B cell (primary cell): Measurements from ENCODE around the gene SCGB1D1. TPM values are rescaled to one million over a fixed set of nuclear protein-coding genes. Genes with fewer than 3 reads are reported as not detected.

Source experiments
- ATAC-seq: fragments of 200-7000 bp; cut with Tn5 transposase; one replicate; pipeline ENCODE4 v1.10.0; 2021; ENCODE audit warnings: low read depth, mild to moderate bottlenecking, moderate number of reproducible peaks, moderate library complexity
- CTCF ChIA-PET: fragments of 350-600 bp; sonication (Branson Sonifier 250); formaldehyde crosslinking; loops from one replicate; lab custom pipeline; 2021; ENCODE audit warnings: antibody characterized with exemption, inconsistent platforms; lab: Charles Lee
- POLR2A ChIA-PET: fragments of 350-600 bp; sonication (Branson Sonifier 250); formaldehyde crosslinking; loops from one replicate; lab custom pipeline; 2021; ENCODE audit warnings: antibody characterized with exemption; lab: Charles Lee
- DNase-seq: peaks from one replicate; pipeline ENCODE4 v3.0.0; 2013
- H2AFZ ChIP-seq: 2 replicates; pipeline ENCODE4 v1.6.1; 2012; ENCODE audit warnings: mild to moderate bottlenecking, low read depth, low read length; ENCODE audit not compliant: insufficient read depth, poor library complexity, severe bottlenecking
- H3K27ac ChIP-seq, 2 donors: 1 replicate in 1 of 2; 2 replicates in 1 of 2; pipeline ENCODE4 v1.5.1; 2012 to 2013; ENCODE audit warnings: low read length in 2 of 2, mild to moderate bottlenecking in 2 of 2, moderate library complexity in 1 of 2
- H3K27me3 ChIP-seq, 4 experiments: fragments of 200-600 bp in 1 of 4; sonication (generic) in 1 of 4; replicated peaks in 1 of 4; 1 replicate in 2 of 4; 2 replicates in 2 of 4; pipeline versions ENCODE4 v1.6.1 to v1.7.0; 2013 to 2016; ENCODE audit warnings: low read length in 3 of 4, mild to moderate bottlenecking in 2 of 4, mixed read lengths in 1 of 4, moderate library complexity in 1 of 4; ENCODE audit not compliant: insufficient read depth in 4 of 4, control insufficient read depth in 3 of 4; ENCODE audit errors: control extremely low read depth in 1 of 4
- H3K36me3 ChIP-seq, 2 experiments: replicated peaks in 1 of 2; 1 replicate in 1 of 2; 2 replicates in 1 of 2; pipeline versions ENCODE4 v1.6.1 to v1.7.1; 2013; ENCODE audit warnings: low read length in 1 of 2; ENCODE audit not compliant: insufficient read depth in 2 of 2, control insufficient read depth in 1 of 2; ENCODE audit errors: control extremely low read depth in 1 of 2, extremely low read depth in 1 of 2
- H3K4me1 ChIP-seq, 2 donors: fragments of 200-600 bp in 1 of 2; sonication (generic) in 1 of 2; 1 replicate in 1 of 2; 2 replicates in 1 of 2; pipeline versions ENCODE4 v1.5.1 to v1.6.1; 2013 to 2017; ENCODE audit warnings: low read length in 2 of 2; ENCODE audit not compliant: control insufficient read depth in 2 of 2, insufficient read depth in 2 of 2
- H3K4me2 ChIP-seq: replicated peaks from 2 replicates; pipeline ENCODE3; 2012; ENCODE audit warnings: mild to moderate bottlenecking, low read depth, low read length; ENCODE audit not compliant: poor library complexity, severe bottlenecking
- H3K4me3 ChIP-seq, 5 experiments: fragments of 200-600 bp in 1 of 5; sonication (generic) in 1 of 5; 1 replicate in 3 of 5; 2 replicates in 2 of 5; pipeline versions ENCODE4 v1.5.1 to v1.7.0; 2011 to 2016; ENCODE audit warnings: low read length in 4 of 5, mild to moderate bottlenecking in 4 of 5, low read depth in 2 of 5, control low read depth in 1 of 5, moderate library complexity in 1 of 5; ENCODE audit not compliant: insufficient read depth in 1 of 5; ENCODE audit errors: control extremely low read depth in 1 of 5, extremely low read depth in 1 of 5
- H3K79me2 ChIP-seq: fragments of 200-600 bp; sonication (generic); one replicate; pipeline ENCODE4 v1.6.0; 2016; ENCODE audit warnings: low read length; ENCODE audit not compliant: control insufficient read depth, insufficient read depth
- H3K9ac ChIP-seq: fragments of 200-600 bp; sonication (generic); 2 replicates; pipeline ENCODE4 v1.6.1; 2017; ENCODE audit warnings: mild to moderate bottlenecking, low read length, moderate library complexity
- H3K9me3 ChIP-seq, 3 donors: one replicate each; pipeline versions ENCODE4 v1.6.1 to v1.7.1; 2013; ENCODE audit warnings: low read length in 2 of 3; ENCODE audit not compliant: control insufficient read depth in 2 of 3, insufficient read depth in 1 of 3; ENCODE audit errors: control extremely low read depth in 1 of 3
- H4K20me1 ChIP-seq: 2 replicates; pipeline ENCODE4 v1.6.0; 2012; ENCODE audit warnings: mild to moderate bottlenecking, low read length; ENCODE audit not compliant: insufficient read depth, control insufficient read depth, poor library complexity, severe bottlenecking
- H3K27ac Mint-ChIP-seq: one replicate; pipeline ENCODE4 v1.8.0; 2021; ENCODE audit warnings: mixed read lengths
- H3K27me3 Mint-ChIP-seq: one replicate; pipeline ENCODE4 v1.8.0; 2021; ENCODE audit warnings: mixed read lengths
- H3K4me1 Mint-ChIP-seq: one replicate; pipeline ENCODE4 v1.8.0; 2021; ENCODE audit warnings: mixed read lengths
- H3K4me3 Mint-ChIP-seq: one replicate; pipeline ENCODE4 v1.8.0; 2021; ENCODE audit warnings: mixed read lengths
- H3K9me3 Mint-ChIP-seq: one replicate; pipeline ENCODE4 v1.8.0; 2022; ENCODE audit warnings: mixed read lengths; ENCODE audit not compliant: insufficient read depth
- CTCF ChIP-seq: fragments of 200-600 bp; IDR thresholded peaks from one replicate; pipeline ENCODE4 v1.8.0; 2022; ENCODE audit warnings: antibody characterized with exemption, mild to moderate bottlenecking
- EZH2 ChIP-seq: IDR thresholded peaks from 2 replicates; pipeline ENCODE4 v1.6.1; 2012; ENCODE audit warnings: borderline replicate concordance, low read depth, mild to moderate bottlenecking, moderate library complexity, low read length; ENCODE audit not compliant: insufficient read depth, poor library complexity, severe bottlenecking
- WGBS: methylation state at CpG from one replicate; pipeline ENCODE4 v1.1.5; 2013; ENCODE audit warnings: missing lambda C conversion rate; ENCODE audit not compliant: insufficient coverage; 5-methylcytosine and 5-hydroxymethylcytosine counted together
- intact Hi-C: fragments of 100-400 bp; cut with micrococcal nuclease; formaldehyde crosslinking; loops from one replicate; pipeline ENCODE4 v1.10.0; 2022
- polyA plus RNA-seq: library from polyadenylated mRNA; depleted of rRNA; stranded (reverse); fragments of >200 nt; gene quantifications from 2 replicates; pipeline ENCODE4 v1.2.3, GENCODE V29; 2012
- total RNA-seq, 2 donors: library from RNA; stranded (reverse); fragments of 120-200 nt in 1 of 2; gene quantifications; 1 replicate in 1 of 2; 2 replicates in 1 of 2; pipeline versions ENCODE4 v1.2.3 to v1.2.4, GENCODE V29; 2013 to 2022

SCGB1D1 gene
- total and polyA plus RNA-seq, 2 donors (not counting 1 experiment from before 2014, with no cell fraction given), result not detected

GRCh38 chr11:62237499-62237898, 47.5 kb downstream of the SCGB1D1 start:
- Mint-ChIP-seq H3K27ac (no peak overlapping the region), H3K4me3 (no peak overlapping the region), H3K9me3 (no peaks in the 10 kb centered on the region), H3K4me1 (no peaks in the 10 kb centered on the region), H3K27me3 (peaks cover 51% of the 10 kb centered on the region)
- Histone ChIP-seq H3K9ac (no peak overlapping the region), H3K27ac (no peak overlapping the region), H3K79me2 (no peaks in the 10 kb centered on the region), H2AFZ (no peak overlapping the region), H3K4me1 (no peaks in the 10 kb centered on the region), H3K36me3 (no peaks in the 10 kb centered on the region), H3K27me3 (peaks cover 0 to 25% (median 2%) of the 10 kb centered on the region in 4 experiments), H3K9me3 (no peaks in the 10 kb centered on the region), H3K4me2 (no peak overlapping the region), H3K4me3 (no peak overlapping the region), H4K20me1 (no peaks in the 10 kb centered on the region)
- no peak for ATAC-seq
- intact Hi-C loops, result no loop called here
- POLR2A ChIA-PET, result no interaction called here
- WGBS, result 44% methylated on average over 2 of the region's 4 CpGs
- CTCF ChIA-PET, result no interaction called here
- TF ChIP-seq CTCF (no peak), EZH2 (no peak)
- DNase-seq, result no peak

GRCh38 chr11:62238151-62238550, 48.1 kb downstream of the SCGB1D1 start:
- Histone ChIP-seq H3K27me3 (peaks cover 0 to 18% (median 2%) of the 10 kb centered on the region in 4 experiments), H3K4me2 (no peak overlapping the region), H3K9me3 (no peaks in the 10 kb centered on the region), H3K9ac (no peak overlapping the region), H3K27ac (no peak overlapping the region), H3K36me3 (no peaks in the 10 kb centered on the region), H4K20me1 (no peaks in the 10 kb centered on the region), H3K4me1 (no peaks in the 10 kb centered on the region), H3K79me2 (no peaks in the 10 kb centered on the region), H2AFZ (no peak overlapping the region), H3K4me3 (no peak overlapping the region)
- 100% methylated on average over 1 of the region's 4 CpGs for WGBS
- TF ChIP-seq CTCF (no peak), EZH2 (no peak)
- DNase-seq, result no peak
- Mint-ChIP-seq H3K27me3 (peaks cover 48% of the 10 kb centered on the region), H3K9me3 (no peaks in the 10 kb centered on the region), H3K4me3 (no peak overlapping the region), H3K27ac (no peak overlapping the region), H3K4me1 (no peaks in the 10 kb centered on the region)
- intact Hi-C loops, result no loop called here
- no peak for ATAC-seq
- POLR2A ChIA-PET, result no interaction called here
- CTCF ChIA-PET, result no interaction called here
